ENCODE data around the gene GUCY2F. TPM values are rescaled to one million over a fixed set of nuclear protein-coding genes. Genes with fewer than 3 reads are reported as not detected.

GUCY2F gene
- total RNA-seq (0.38 TPM), polyA plus RNA-seq (under 0.01 TPM)
- long read RNA-seq, donor 1: 0 reads
- long read RNA-seq, donor 2: 0 reads
- long read RNA-seq, donor 3: 0 reads
- long read RNA-seq, donor 4: 0 reads
- long read RNA-seq, donor 5: 0 reads
- long read RNA-seq, donor 6: 0 reads
- long read RNA-seq, donor 7: 0 reads
- long read RNA-seq, donor 8: 0 reads
- long read RNA-seq, donor 9: 0 reads
- long read RNA-seq, donor 10: 0 reads

DNA sequence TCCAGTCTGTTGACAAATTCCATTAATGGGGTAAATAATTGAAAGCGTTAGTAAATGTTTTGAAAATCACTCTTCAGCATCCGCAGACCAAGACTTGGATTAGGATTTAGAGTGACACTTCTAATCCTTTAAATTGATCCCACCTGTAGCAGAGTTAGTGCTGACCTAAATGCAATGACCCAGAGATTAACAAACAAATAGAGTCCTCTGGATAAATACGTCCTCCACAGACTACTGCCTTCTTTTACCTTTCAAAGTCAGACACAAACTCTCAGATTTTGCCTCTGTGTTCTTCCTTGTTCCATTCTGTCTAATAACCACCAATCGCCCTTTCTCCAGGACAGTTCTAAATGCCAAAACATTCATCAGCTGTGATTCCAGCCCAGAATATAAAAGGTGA lies at the start of gene GUCY2F:
GUCY2F (minus strand) TSS at position 101 of the 400 bp plus-strand sequence. CDS start 6,150 bp downstream, outside the sequence.
- Histone ChIP-seq H3K27me3 (ENCODE audit: control insufficient read depth in 2 of 2, insufficient read depth in 1 of 2, low read length in 1 of 2) (no peaks in the 10 kb centered on the region), H3K27ac (ENCODE audit: low read depth in 1 of 2, low read length in 1 of 2) (no peak within 1 kb of the TSS)
- WGBS: 93% methylated on average over 4 of the region's 4 CpGs

DNA sequence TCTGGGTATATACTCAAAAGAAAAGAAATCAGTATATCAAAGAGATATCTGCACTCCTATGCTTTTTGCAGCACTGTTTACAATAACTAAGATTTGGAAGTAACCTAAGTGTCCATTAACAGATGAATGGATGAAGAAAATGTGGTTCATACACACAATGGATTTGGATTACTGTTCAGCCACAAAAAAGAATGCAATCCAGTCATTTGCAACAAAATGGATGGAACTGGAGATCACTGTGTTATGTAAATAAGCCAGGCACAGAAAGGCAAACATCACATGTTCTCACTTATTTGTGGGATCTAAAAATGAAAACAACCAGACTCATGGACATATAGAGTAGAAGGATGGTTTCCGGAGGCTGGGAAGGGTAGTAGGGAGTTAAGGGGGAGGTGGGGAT lies 37.1 kb upstream of the GUCY2F start:
- Histone ChIP-seq H3K4me1 (ENCODE audit: control insufficient read depth in 2 of 2, insufficient read depth in 2 of 2, low read length in 2 of 2) (no peaks in the 10 kb centered on the region), H3K27me3 (ENCODE audit: control insufficient read depth in 2 of 2, insufficient read depth in 1 of 2, low read length in 1 of 2) (no peaks in the 10 kb centered on the region), H3K4me3 (ENCODE audit: low read length in 2 of 2) (no peak overlapping the region), H3K9me3 (ENCODE audit: control insufficient read depth in 2 of 2, insufficient read depth in 1 of 2, low read length in 1 of 2) (no peaks in the 10 kb centered on the region), H3K36me3 (ENCODE audit: control insufficient read depth in 2 of 2, insufficient read depth in 2 of 2, low read length in 1 of 2) (no peaks in the 10 kb centered on the region), H3K27ac (ENCODE audit: low read depth in 1 of 2, low read length in 1 of 2) (no peak overlapping the region)
- 95% methylated on average over 1 of the region's 1 CpG for WGBS
- DNase-seq (ENCODE audit: low read depth in 6 of 9, low spot score in 9 of 9): no peak

More for the DNA sequence above, at the start of gene GUCY2F:
- Histone ChIP-seq H3K9me3 (ENCODE audit: control insufficient read depth in 2 of 2, insufficient read depth in 1 of 2, low read length in 1 of 2) (no peaks in the 10 kb centered on the region), H3K4me3 (ENCODE audit: low read length in 2 of 2) (no peak within 1 kb of the TSS), H3K36me3 (ENCODE audit: control insufficient read depth in 2 of 2, insufficient read depth in 2 of 2, low read length in 1 of 2) (no peaks in the 10 kb centered on the region), H3K4me1 (ENCODE audit: control insufficient read depth in 2 of 2, insufficient read depth in 2 of 2, low read length in 2 of 2) (no peaks in the 10 kb centered on the region)
- DNase-seq (ENCODE audit: low read depth in 6 of 9, low spot score in 9 of 9): no peak

DNA sequence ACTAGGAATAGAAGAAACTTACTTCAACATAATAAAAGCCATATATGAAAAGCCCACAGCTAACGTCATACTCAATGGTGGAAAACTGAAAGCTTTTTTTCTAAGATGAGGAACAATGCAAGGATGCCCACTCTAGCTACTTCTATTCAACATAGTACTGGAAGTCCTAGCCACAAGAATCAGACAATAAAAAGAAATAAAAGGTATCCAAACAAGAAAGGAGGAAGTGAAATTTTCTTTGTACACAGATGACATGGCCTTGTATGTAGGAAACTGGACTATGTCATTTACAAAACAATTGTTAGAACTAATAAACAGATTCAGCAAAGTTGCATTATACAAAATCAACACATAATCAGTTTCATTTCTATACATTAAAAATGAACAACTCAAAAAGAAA lies 29.2 kb upstream of the GUCY2F start:
- DNase-seq (ENCODE audit: low read depth in 6 of 9, low spot score in 9 of 9): no peak
- Histone ChIP-seq H3K4me3 (ENCODE audit: low read length in 2 of 2) (no peak overlapping the region), H3K9me3 (ENCODE audit: control insufficient read depth in 2 of 2, insufficient read depth in 1 of 2, low read length in 1 of 2) (no peaks in the 10 kb centered on the region), H3K27ac (ENCODE audit: low read depth in 1 of 2, low read length in 1 of 2) (no peak overlapping the region), H3K4me1 (ENCODE audit: control insufficient read depth in 2 of 2, insufficient read depth in 2 of 2, low read length in 2 of 2) (no peaks in the 10 kb centered on the region), H3K36me3 (ENCODE audit: control insufficient read depth in 2 of 2, insufficient read depth in 2 of 2, low read length in 1 of 2) (no peaks in the 10 kb centered on the region), H3K27me3 (ENCODE audit: control insufficient read depth in 2 of 2, insufficient read depth in 1 of 2, low read length in 1 of 2) (no peaks in the 10 kb centered on the region)
- WGBS: 76% methylated on average over 1 of the region's 1 CpG

DNA sequence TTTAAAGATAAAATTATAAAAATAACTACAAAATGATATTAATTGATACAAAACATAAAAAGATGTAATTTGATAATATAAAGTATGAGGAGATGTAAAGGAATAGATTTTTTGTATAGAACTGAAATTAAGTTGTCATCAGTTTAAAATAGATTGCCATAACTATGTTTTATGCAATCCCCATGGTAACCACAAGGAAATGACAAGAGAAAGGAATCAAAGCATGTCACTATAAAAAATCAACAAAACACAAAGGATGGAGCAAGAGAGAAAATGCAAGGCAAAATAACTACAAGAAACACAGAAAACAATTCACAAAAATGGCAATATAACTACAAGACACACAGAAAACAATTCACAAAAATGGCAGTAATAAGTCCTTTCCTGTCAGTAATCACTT lies 27.0 kb upstream of the GUCY2F start:
- no peak for DNase-seq (ENCODE audit: low read depth in 6 of 9, low spot score in 9 of 9)
- Histone ChIP-seq H3K36me3 (ENCODE audit: control insufficient read depth in 2 of 2, insufficient read depth in 2 of 2, low read length in 1 of 2) (no peaks in the 10 kb centered on the region), H3K27ac (ENCODE audit: low read depth in 1 of 2, low read length in 1 of 2) (no peak overlapping the region), H3K9me3 (ENCODE audit: control insufficient read depth in 2 of 2, insufficient read depth in 1 of 2, low read length in 1 of 2) (no peaks in the 10 kb centered on the region), H3K4me1 (ENCODE audit: control insufficient read depth in 2 of 2, insufficient read depth in 2 of 2, low read length in 2 of 2) (no peaks in the 10 kb centered on the region), H3K27me3 (ENCODE audit: control insufficient read depth in 2 of 2, insufficient read depth in 1 of 2, low read length in 1 of 2) (no peaks in the 10 kb centered on the region), H3K4me3 (ENCODE audit: low read length in 2 of 2) (no peak overlapping the region)

DNA sequence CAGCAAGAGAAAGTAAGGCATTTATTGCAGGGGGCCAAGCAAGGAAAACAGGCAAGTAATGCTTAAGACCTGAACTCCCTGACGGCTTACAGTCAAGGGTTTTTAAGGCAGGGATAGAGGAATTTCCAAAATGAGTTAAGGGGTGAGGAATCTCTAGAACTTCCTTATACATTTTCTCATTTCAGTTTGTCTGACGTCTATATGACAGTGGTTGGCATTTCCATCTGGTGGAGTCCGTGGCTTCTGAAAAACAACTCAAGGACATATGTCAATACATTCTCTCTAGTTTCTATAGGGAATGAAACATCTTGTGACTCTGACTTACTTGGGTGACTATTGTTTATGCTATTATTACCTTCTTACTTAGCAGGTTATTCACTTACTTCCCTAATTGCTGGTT lies 19.3 kb upstream of the GUCY2F start:
- Histone ChIP-seq H3K27me3 (ENCODE audit: control insufficient read depth in 2 of 2, insufficient read depth in 1 of 2, low read length in 1 of 2) (no peaks in the 10 kb centered on the region), H3K4me3 (ENCODE audit: low read length in 2 of 2) (no peak overlapping the region), H3K36me3 (ENCODE audit: control insufficient read depth in 2 of 2, insufficient read depth in 2 of 2, low read length in 1 of 2) (no peaks in the 10 kb centered on the region), H3K4me1 (ENCODE audit: control insufficient read depth in 2 of 2, insufficient read depth in 2 of 2, low read length in 2 of 2) (no peaks in the 10 kb centered on the region), H3K9me3 (ENCODE audit: control insufficient read depth in 2 of 2, insufficient read depth in 1 of 2, low read length in 1 of 2) (no peaks in the 10 kb centered on the region), H3K27ac (ENCODE audit: low read depth in 1 of 2, low read length in 1 of 2) (no peak overlapping the region)
- WGBS: 85% methylated on average over 3 of the region's 3 CpGs
- DNase-seq (ENCODE audit: low read depth in 6 of 9, low spot score in 9 of 9): no peak

DNA sequence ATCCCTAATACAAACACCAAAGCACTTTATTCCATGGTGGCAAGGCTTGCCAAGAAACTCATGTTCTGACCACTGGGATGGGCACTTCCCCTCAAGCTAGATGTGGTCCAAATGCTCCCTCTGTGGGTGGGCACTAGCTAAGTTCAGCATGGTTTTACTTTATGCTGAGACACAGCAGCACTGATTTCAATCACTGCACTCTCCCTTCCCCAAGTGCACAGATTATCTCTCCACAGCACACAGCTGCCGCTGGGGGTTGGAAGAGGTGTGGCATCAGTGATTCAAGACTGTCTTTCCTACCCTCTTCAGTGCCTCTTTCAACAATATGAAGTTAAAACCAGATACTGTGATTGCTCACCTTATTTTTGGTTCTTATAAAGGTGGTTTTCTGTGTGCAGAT lies 16.5 kb upstream of the GUCY2F start:
- Histone ChIP-seq H3K27ac (ENCODE audit: low read depth in 1 of 2, low read length in 1 of 2) (no peak overlapping the region), H3K9me3 (ENCODE audit: control insufficient read depth in 2 of 2, insufficient read depth in 1 of 2, low read length in 1 of 2) (no peaks in the 10 kb centered on the region), H3K4me3 (ENCODE audit: low read length in 2 of 2) (no peak overlapping the region), H3K36me3 (ENCODE audit: control insufficient read depth in 2 of 2, insufficient read depth in 2 of 2, low read length in 1 of 2) (no peaks in the 10 kb centered on the region), H3K4me1 (ENCODE audit: control insufficient read depth in 2 of 2, insufficient read depth in 2 of 2, low read length in 2 of 2) (no peaks in the 10 kb centered on the region), H3K27me3 (ENCODE audit: control insufficient read depth in 2 of 2, insufficient read depth in 1 of 2, low read length in 1 of 2) (no peaks in the 10 kb centered on the region)
- no peak for DNase-seq (ENCODE audit: low read depth in 6 of 9, low spot score in 9 of 9)
- WGBS: 84% methylated on average over 1 of the region's 1 CpG

DNA sequence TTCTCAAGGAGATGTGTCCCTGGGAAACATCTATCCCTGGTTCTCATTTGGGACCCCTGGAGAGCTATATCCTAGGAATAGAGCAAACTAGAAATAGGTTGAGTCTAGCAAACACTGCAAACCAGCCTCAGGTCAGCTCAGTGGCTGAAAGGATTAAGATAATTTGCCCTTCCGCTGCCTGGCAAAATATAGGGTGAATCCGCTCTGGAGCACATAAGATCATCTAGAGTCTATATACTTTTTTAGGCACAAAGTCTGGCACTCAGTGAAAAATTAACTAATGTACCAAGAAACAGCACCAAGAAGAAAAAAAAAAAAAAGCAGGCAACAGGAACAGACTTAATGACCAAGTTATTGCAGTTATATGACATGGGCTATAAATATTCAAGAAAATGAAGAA lies 7.3 kb upstream of the GUCY2F start:
- Histone ChIP-seq H3K36me3 (ENCODE audit: control insufficient read depth in 2 of 2, insufficient read depth in 2 of 2, low read length in 1 of 2) (no peaks in the 10 kb centered on the region), H3K27me3 (ENCODE audit: control insufficient read depth in 2 of 2, insufficient read depth in 1 of 2, low read length in 1 of 2) (no peaks in the 10 kb centered on the region), H3K27ac (ENCODE audit: low read depth in 1 of 2, low read length in 1 of 2) (no peak overlapping the region), H3K4me1 (ENCODE audit: control insufficient read depth in 2 of 2, insufficient read depth in 2 of 2, low read length in 2 of 2) (no peaks in the 10 kb centered on the region), H3K9me3 (ENCODE audit: control insufficient read depth in 2 of 2, insufficient read depth in 1 of 2, low read length in 1 of 2) (no peaks in the 10 kb centered on the region), H3K4me3 (ENCODE audit: low read length in 2 of 2) (no peak overlapping the region)
- WGBS: 100% methylated on average over 2 of the region's 2 CpGs
- DNase-seq (ENCODE audit: low read depth in 6 of 9, low spot score in 9 of 9): no peak

DNA sequence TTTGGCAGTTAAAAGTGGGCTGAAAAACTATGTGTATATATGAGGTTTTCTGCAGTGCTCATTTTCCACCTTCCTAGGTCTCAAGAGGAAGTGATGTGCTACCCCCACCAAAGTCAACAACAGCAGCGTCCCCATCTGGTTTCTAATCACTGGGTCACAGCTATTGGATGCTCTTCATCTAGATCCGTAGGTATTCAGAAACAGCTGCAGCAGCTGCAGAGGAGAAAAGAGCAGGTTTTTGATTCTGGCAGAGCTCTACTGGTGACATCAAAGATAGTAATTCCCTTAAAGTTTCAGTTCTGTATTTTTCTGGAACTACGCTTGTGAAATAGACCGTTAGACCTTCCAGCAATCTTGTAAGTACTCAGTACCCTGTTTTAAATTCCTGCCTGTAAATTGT lies 5.8 kb upstream of the GUCY2F start:
- H3K27me3 ChIP-seq (ENCODE audit: control insufficient read depth in 2 of 2, insufficient read depth in 1 of 2, low read length in 1 of 2): no peaks in the 10 kb centered on the region
- no peak for DNase-seq (ENCODE audit: low read depth in 6 of 9, low spot score in 9 of 9)
- H3K9me3 ChIP-seq (ENCODE audit: control insufficient read depth in 2 of 2, insufficient read depth in 1 of 2, low read length in 1 of 2): no peaks in the 10 kb centered on the region
- WGBS: 63% methylated on average over 4 of the region's 4 CpGs
- H3K36me3 ChIP-seq (ENCODE audit: control insufficient read depth in 2 of 2, insufficient read depth in 2 of 2, low read length in 1 of 2): no peaks in the 10 kb centered on the region
- no peak overlapping the region for H3K4me3 ChIP-seq (ENCODE audit: low read length in 2 of 2)
- no peaks in the 10 kb centered on the region for H3K4me1 ChIP-seq (ENCODE audit: control insufficient read depth in 2 of 2, insufficient read depth in 2 of 2, low read length in 2 of 2)
- no peak overlapping the region for H3K27ac ChIP-seq (ENCODE audit: low read depth in 1 of 2, low read length in 1 of 2)

DNA sequence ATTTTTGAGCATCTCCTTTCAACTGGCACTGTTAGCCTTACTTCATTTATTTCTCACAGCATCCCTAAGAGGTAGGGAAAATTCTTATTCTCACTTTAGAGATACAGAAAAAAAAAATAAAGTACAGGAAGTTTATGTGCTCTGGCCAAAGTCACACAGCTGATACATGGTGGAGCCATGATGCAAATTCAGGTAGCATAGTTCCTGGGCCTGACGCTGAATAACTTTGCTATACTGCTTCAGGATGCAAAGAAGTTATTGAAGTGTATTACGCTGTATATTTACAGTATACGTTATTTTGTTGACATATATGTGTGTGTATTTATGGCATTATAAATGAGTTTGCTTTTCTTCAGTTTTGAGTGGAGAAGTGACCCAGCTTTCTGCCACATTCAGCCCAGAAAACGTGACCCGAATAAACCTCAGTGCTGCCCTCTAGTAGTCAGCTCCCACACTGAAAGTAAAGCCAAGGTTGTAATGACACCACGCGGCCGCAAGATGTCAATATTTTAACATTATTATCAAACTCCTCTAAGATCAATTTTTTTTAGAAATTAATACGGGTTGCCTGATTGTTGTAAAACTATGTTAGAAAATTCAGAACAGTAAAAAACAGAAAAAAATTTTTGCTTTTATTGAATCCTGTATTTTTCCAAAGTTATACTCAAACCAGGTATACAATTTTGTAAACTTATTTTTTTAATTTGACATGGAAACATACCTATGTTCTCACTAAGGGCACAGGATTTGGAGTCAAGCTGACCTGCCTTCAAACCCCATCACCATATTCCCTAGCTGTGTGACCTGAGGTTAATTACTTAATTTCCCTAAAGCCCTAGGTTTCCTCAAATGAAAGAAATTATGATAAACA lies 3.8 kb upstream of the GUCY2F start:
- H3K9me3 ChIP-seq (ENCODE audit: control insufficient read depth in 2 of 2, insufficient read depth in 1 of 2, low read length in 1 of 2): no peaks in the 10 kb centered on the region
- H3K27ac ChIP-seq (ENCODE audit: low read depth in 1 of 2, low read length in 1 of 2): no peak overlapping the region
- H3K27me3 ChIP-seq (ENCODE audit: control insufficient read depth in 2 of 2, insufficient read depth in 1 of 2, low read length in 1 of 2): no peaks in the 10 kb centered on the region
- 14% methylated on average over 9 of the region's 9 CpGs for WGBS
- no peaks in the 10 kb centered on the region for H3K36me3 ChIP-seq (ENCODE audit: control insufficient read depth in 2 of 2, insufficient read depth in 2 of 2, low read length in 1 of 2)
- no peak overlapping the region for H3K4me3 ChIP-seq (ENCODE audit: low read length in 2 of 2)
- DNase-seq (ENCODE audit: low read depth in 6 of 9, low spot score in 9 of 9): peak; percentile 16 to 77 (median 45)
- H3K4me1 ChIP-seq (ENCODE audit: control insufficient read depth in 2 of 2, insufficient read depth in 2 of 2, low read length in 2 of 2): no peaks in the 10 kb centered on the region

Measured in thymus (tissue), 14 donors.